C4-2B (cell line): Measurements from ENCODE around the gene TBC1D10A.

Experiments used
- CTCF ChIP-seq: fragments of 450-650 bp; conservative IDR thresholded peaks from 2 replicates; pipeline ENCODE4 v1.5.1; 2017; ENCODE audit warnings: mild to moderate bottlenecking
- ZFX ChIP-seq: fragments of 450-650 bp; IDR thresholded peaks from 2 replicates; pipeline ENCODE4 v1.6.1; 2017

GRCh38 chr22:30263883-30264282, 62.9 kb downstream of the TBC1D10A start:
- TF ChIP-seq CTCF (no peak), ZFX (no peak)
